K562 (cell line): ENCODE results near the gene NUP43. TPM values are rescaled to one million over a fixed set of nuclear protein-coding genes. Genes with fewer than 3 reads are reported as not detected.

Experiments
- BRD4 ChIP-seq: fragments of 200-600 bp; sonication (generic); IDR thresholded peaks from 2 replicates; pipeline ENCODE4 v1.6.1; 2017; ENCODE audit warnings: inconsistent platforms
- CXXC5 ChIP-seq: fragments of 250-450 bp; sonication (Bioruptor Pico); IDR thresholded peaks from 2 replicates; pipeline ENCODE4 v1.8.0; 2022; ENCODE audit warnings: inconsistent platforms, mild to moderate bottlenecking, moderate library complexity
- HLTF ChIP-seq: fragments of 450-650 bp; IDR thresholded peaks from 2 replicates; pipeline ENCODE4 v1.6.1; 2016
- KDM4B ChIP-seq, 2 experiments: fragments of 450-650 bp in 1 of 2; sonication (generic) in 1 of 2; IDR thresholded peaks; 2 replicates each; pipeline ENCODE4 v1.6.1; 2016 to 2017; ENCODE audit warnings: borderline replicate concordance in 2 of 2, antibody characterized with exemption in 1 of 2, low read depth in 1 of 2, mild to moderate bottlenecking in 1 of 2
- NFRKB ChIP-seq: fragments of 450-650 bp; IDR thresholded peaks from 2 replicates; pipeline ENCODE4 v1.6.1; 2016; ENCODE audit warnings: low read depth
- RB1 ChIP-seq: fragments of 450-650 bp; IDR thresholded peaks from 2 replicates; pipeline ENCODE4 v1.6.1; 2017; ENCODE audit warnings: low read depth, mild to moderate bottlenecking
- TEAD1 ChIP-seq, 2 experiments: fragments of 450-650 bp in 1 of 2; sonication (generic) in 1 of 2; formaldehyde crosslinking; IDR thresholded peaks; 2 replicates each; pipeline versions ENCODE4 v1.4.0 to v1.8.0; 2020 to 2022; ENCODE audit warnings: mild to moderate bottlenecking in 2 of 2, missing genetic modification reagents in 1 of 2
- ZNF318 ChIP-seq, 2 experiments: fragments of 450-650 bp; IDR thresholded peaks; 2 replicates each; pipeline ENCODE4 v1.6.1; 2016; ENCODE audit warnings: mild to moderate bottlenecking in 2 of 2, borderline replicate concordance in 1 of 2, low read depth in 1 of 2, moderate library complexity in 1 of 2
- ZNF785 ChIP-seq: fragments of 250-450 bp; sonication (Bioruptor Pico); IDR thresholded peaks from 2 replicates; pipeline ENCODE4 v1.4.0; 2020; ENCODE audit warnings: mild to moderate bottlenecking
- polyA plus RNA-seq, 8 experiments: library from polyadenylated mRNA; depleted of rRNA in 4 of 8; stranded (reverse) in 5 of 8; unstranded in 3 of 8; fragments of >200 nt; fragmentation: Nextera tagmentation in 2 of 8; fragmentation: Illumina TruSeq in 1 of 8; extraction: Ambion mirVana in 2 of 8; extraction: Trizol in 1 of 8; gene quantifications; 2 replicates each; pipeline versions ENCODE4 v1.2.1 to v1.2.3, GENCODE V29; 2011 to 2014; ENCODE audit warnings: inconsistent platforms in 1 of 8, missing spikeins in 1 of 8
- total RNA-seq, 7 experiments: library from RNA; depleted of rRNA in 6 of 7; stranded (reverse); fragments of >200 nt in 6 of 7; fragmentation: Illumina TruSeq in 2 of 7; extraction: Trizol in 2 of 7; gene quantifications; 2 replicates each; pipeline versions ENCODE4 v1.2.1 to v1.2.3, GENCODE V29; 2011 to 2021; ENCODE audit warnings: low replicate concordance in 1 of 7
- TF ChIP-seq, protein P1 (sequence below): IDR thresholded peaks from 2 replicates; pipeline ENCODE4 v1.6.1; 2011; ENCODE audit not compliant: insufficient read length; ENCODE audit errors: extremely low read depth
- TF ChIP-seq, protein P2 (sequence below), 2 experiments: fragments of 450-650 bp; conservative IDR thresholded peaks; 2 replicates each; pipeline ENCODE4 v1.6.1; 2017; ENCODE audit warnings: mild to moderate bottlenecking in 2 of 2, moderate library complexity in 2 of 2
- TF ChIP-seq, protein P3 (sequence below): sonication (generic); formaldehyde crosslinking; IDR thresholded peaks from 2 replicates; pipeline ENCODE4 v1.8.1; 2023; ENCODE audit warnings: missing genetic modification reagents, mild to moderate bottlenecking, borderline replicate concordance

The NUP43 gene
- total and polyA plus RNA-seq, 9 of the 15 experiments (the other 6 are each of a cell fraction or from before 2014, with no cell fraction given) = 28.9 to 136 (median 67.4) TPM

- TF ChIP-seq KDM4B (IDR thresholded peaks at IDR 0.05; ENCODE audit: borderline replicate concordance in 2 of 2, low read depth in 1 of 2) (no peak), CXXC5 (CRISPR knock-in tag) (peak; percentile 87), BRD4 (0 out of 2 replicates have a peak, but pooled peaks have one; percentile 3), HLTF (no peak; the same call in 1 of the 2 replicates), RB1 (no peak), TEAD1 (CRISPR knock-in tag; IDR thresholded peaks at IDR 0.05) (peak in 1 of 2 experiments; percentile 26; a peak in 1 of 4 replicates), ZNF318 (IDR thresholded peaks at IDR 0.05; ENCODE audit: borderline replicate concordance in 1 of 2, low read depth in 1 of 2) (no peak), NFRKB (no peak), ZNF785 (CRISPR knock-in tag) (no peak)
- TF ChIP-seq, protein P1, sequence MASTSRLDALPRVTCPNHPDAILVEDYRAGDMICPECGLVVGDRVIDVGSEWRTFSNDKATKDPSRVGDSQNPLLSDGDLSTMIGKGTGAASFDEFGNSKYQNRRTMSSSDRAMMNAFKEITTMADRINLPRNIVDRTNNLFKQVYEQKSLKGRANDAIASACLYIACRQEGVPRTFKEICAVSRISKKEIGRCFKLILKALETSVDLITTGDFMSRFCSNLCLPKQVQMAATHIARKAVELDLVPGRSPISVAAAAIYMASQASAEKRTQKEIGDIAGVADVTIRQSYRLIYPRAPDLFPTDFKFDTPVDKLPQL = no peak
- TF ChIP-seq, protein P2, sequence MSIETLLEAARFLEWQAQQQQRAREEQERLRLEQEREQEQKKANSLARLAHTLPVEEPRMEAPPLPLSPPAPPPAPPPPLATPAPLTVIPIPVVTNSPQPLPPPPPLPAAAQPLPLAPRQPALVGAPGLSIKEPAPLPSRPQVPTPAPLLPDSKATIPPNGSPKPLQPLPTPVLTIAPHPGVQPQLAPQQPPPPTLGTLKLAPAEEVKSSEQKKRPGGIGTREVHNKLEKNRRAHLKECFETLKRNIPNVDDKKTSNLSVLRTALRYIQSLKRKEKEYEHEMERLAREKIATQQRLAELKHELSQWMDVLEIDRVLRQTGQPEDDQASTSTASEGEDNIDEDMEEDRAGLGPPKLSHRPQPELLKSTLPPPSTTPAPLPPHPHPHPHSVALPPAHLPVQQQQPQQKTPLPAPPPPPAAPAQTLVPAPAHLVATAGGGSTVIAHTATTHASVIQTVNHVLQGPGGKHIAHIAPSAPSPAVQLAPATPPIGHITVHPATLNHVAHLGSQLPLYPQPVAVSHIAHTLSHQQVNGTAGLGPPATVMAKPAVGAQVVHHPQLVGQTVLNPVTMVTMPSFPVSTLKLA (conservative IDR thresholded peaks at IDR 0.05) = peak; percentile 12 to 81; a peak in 3 of 4 replicates
- TF ChIP-seq, protein P3, sequence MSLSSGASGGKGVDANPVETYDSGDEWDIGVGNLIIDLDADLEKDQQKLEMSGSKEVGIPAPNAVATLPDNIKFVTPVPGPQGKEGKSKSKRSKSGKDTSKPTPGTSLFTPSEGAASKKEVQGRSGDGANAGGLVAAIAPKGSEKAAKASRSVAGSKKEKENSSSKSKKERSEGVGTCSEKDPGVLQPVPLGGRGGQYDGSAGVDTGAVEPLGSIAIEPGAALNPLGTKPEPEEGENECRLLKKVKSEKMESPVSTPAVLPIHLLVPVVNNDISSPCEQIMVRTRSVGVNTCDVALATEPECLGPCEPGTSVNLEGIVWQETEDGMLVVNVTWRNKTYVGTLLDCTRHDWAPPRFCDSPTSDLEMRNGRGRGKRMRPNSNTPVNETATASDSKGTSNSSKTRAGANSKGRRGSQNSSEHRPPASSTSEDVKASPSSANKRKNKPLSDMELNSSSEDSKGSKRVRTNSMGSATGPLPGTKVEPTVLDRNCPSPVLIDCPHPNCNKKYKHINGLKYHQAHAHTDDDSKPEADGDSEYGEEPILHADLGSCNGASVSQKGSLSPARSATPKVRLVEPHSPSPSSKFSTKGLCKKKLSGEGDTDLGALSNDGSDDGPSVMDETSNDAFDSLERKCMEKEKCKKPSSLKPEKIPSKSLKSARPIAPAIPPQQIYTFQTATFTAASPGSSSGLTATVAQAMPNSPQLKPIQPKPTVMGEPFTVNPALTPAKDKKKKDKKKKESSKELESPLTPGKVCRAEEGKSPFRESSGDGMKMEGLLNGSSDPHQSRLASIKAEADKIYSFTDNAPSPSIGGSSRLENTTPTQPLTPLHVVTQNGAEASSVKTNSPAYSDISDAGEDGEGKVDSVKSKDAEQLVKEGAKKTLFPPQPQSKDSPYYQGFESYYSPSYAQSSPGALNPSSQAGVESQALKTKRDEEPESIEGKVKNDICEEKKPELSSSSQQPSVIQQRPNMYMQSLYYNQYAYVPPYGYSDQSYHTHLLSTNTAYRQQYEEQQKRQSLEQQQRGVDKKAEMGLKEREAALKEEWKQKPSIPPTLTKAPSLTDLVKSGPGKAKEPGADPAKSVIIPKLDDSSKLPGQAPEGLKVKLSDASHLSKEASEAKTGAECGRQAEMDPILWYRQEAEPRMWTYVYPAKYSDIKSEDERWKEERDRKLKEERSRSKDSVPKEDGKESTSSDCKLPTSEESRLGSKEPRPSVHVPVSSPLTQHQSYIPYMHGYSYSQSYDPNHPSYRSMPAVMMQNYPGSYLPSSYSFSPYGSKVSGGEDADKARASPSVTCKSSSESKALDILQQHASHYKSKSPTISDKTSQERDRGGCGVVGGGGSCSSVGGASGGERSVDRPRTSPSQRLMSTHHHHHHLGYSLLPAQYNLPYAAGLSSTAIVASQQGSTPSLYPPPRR = 0 out of 2 replicates have a peak, but pooled peaks have one; percentile 41
These were observed 3.3 kb upstream of the NUP43 start, which contains the start of gene PCMT1 (continued) for GRCh38 chr6:149749594-149750135.
